GM08714 (cell line): ENCODE measurements around the gene CCP110.
A peak's percentile ranks its signal among the peaks of the same experiment; 100 is the strongest.
"Not testable (repeated sequence)": the region's sequence is repeated elsewhere in the genome, so short reads cannot be mapped to it uniquely, and the experiment has no call there.

Experiments used
- H3K4me3 ChIP-seq: fragments of 200-500 bp; sonication (Bioruptor generic); 2 replicates; pipeline ENCODE4 v1.5.1; 2014; ENCODE audit warnings: mild to moderate bottlenecking, low read length, inconsistent platforms
- ZNF274 ChIP-seq: IDR thresholded peaks from 2 replicates; pipeline ENCODE4 v1.6.1; 2012; ENCODE audit warnings: mild to moderate bottlenecking, low read depth, low read length

CCP110 gene

GRCh38 chr16:19521471-19522396 lies 2.0 kb upstream of the CCP110 start, which contains the start of gene GDE1:
GDE1 (minus strand) TSS chr16:19522098; CDS start chr16:19521964, 134 bp downstream.
- H3K4me3 ChIP-seq, result peak within 1 kb of the TSS; percentile 91
- TF ChIP-seq ZNF274, result no peak

- H3K4me3 ChIP-seq, result no peak overlapping the region; the same call in 1 of the 2 replicates
- TF ChIP-seq ZNF274, result no peak
Observed at GRCh38 chr16:19522397-19522732, 1.4 kb upstream of the CCP110 start.

- no peak for TF ChIP-seq ZNF274
- H3K4me3 ChIP-seq, result no peak overlapping the region
Observed at GRCh38 chr16:19522760-19523159, 982 bp upstream of the CCP110 start.

- no peak overlapping the region for H3K4me3 ChIP-seq
- no peak for TF ChIP-seq ZNF274
Observed at GRCh38 chr16:19523184-19523558, 571 bp upstream of the CCP110 start.

GRCh38 chr16:19524356-19524615 lies 544 bp downstream of the CCP110 start:
- peak overlapping the region; percentile 79 for H3K4me3 ChIP-seq
- no peak for TF ChIP-seq ZNF274

- no peak for TF ChIP-seq ZNF274
- peak overlapping the region; percentile 79 for H3K4me3 ChIP-seq
Observed at GRCh38 chr16:19524616-19525384, 1.1 kb downstream of the CCP110 start.

- no peak for TF ChIP-seq ZNF274
- H3K4me3 ChIP-seq, result peak overlapping the region; percentile 79
Observed at GRCh38 chr16:19525385-19525723, 1.6 kb downstream of the CCP110 start.

GRCh38 chr16:19527161-19527560 lies 3.4 kb downstream of the CCP110 start:
- no peak overlapping the region for H3K4me3 ChIP-seq

GRCh38 chr16:19528666-19529065 lies 4.9 kb downstream of the CCP110 start:
- H3K4me3 ChIP-seq, result no peak overlapping the region
- no peak for TF ChIP-seq ZNF274

More at GRCh38 chr16:19527161-19527560, 3.4 kb downstream of the CCP110 start:
- no peak for TF ChIP-seq ZNF274

GRCh38 chr16:19532601-19533000 lies 8.9 kb downstream of the CCP110 start:
- no peak overlapping the region for H3K4me3 ChIP-seq
- TF ChIP-seq ZNF274, result no peak

- TF ChIP-seq ZNF274, result no peak
- H3K4me3 ChIP-seq, result no peak overlapping the region
Observed at GRCh38 chr16:19540241-19540970, 16.7 kb downstream of the CCP110 start.

- no peak overlapping the region for H3K4me3 ChIP-seq
- no peak for TF ChIP-seq ZNF274
Observed at GRCh38 chr16:19542138-19542821, 18.5 kb downstream of the CCP110 start.

GRCh38 chr16:19543278-19543996 lies 19.7 kb downstream of the CCP110 start:
- not testable (repeated sequence) for H3K4me3 ChIP-seq
